UCSD-AML1 (cell line): ENCODE data around the gene IKZF4.

Experiments
- DNase-seq: peaks from one replicate; lab custom pipeline; 2025; ENCODE audit not compliant: unreplicated experiment; lab: John Stamatoyannopoulos, UW

Gene IKZF4

DNA sequence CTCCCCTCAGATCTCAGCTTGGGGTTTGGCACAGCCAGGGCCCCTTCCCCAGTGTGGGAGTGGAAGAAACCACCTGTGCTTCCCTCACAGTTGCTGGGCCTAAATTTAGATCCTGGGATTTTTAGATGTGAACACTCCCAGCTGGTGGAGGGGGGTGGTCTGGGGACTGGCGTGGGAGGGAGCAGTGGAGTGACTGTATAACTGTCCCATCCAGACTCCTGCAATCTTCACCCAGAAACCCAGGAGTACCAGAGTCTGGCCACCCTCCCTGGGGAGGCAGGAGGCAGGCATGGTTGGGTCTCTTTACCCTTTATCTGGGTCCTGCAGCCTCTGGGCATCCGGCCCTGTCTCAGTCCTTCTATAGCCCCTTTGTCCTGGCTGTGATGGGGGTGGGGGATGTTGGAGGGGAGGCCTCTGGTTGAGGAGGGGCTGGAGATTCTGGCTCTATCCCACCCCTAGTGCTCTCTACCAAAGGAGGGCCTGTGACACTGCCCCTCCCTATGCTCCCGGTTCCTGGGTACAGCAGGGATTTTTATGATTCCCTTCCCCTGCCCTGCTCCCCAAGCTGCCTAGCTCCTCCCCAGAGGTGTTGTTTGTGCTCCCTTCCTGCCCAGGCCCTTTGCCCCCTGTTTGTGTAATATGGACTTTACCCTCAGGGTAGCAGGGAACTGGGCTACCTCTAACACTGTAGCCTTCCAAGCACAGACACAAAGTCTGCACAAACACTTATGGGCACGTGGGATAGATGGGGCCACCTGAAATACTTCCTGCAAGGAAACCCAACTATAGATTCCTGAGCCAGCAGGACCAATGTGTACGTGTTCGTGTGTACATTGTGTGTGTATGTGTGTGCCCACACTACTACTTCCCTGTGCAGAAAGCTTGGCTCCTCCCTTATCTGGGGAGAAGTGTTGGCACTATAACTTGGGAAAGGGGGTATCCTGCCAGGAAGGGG, 60.8 kb downstream of the IKZF4 start:
- DNase-seq: no peak

DNA sequence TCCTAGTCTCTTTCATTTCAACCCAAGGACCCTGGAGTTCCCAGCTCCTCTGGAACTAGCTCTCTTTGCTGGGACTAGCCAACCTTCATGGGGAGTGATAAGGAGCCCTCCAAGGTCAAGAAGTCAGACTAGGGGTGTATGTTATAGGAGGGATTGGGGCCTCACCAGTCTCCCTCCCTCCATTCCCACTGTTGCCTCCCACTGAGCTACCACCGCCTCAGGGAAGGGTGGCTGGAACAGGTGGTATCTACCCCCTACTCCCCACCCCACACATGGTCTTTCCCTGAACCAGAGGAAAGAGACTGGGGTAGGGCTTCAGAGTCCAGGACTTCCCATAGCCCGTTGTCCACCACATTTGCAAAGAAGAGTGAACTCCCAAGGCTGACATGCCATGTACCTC, 61.5 kb downstream of the IKZF4 start:
- DNase-seq: no peak

DNA sequence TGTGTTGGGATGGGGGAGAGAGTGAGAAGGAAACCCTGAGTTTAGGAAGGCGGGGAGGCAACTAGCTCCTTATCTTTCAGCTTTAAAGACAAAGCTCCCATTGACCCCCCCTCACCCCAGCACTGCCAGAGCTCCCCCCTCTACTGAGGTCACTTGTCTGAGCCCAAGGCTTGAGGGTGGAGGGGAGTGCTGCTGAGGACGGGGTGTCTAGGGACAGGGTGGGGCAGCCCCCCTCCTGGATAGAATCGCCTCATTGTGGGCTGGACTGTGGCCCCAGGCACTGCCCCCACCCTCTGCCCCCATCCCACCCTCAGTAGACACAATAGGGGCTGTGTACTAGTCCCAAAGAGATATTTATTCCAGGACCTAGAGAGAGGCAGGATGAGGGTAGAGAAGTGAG, 62.1 kb downstream of the IKZF4 start:
- no peak for DNase-seq

DNA sequence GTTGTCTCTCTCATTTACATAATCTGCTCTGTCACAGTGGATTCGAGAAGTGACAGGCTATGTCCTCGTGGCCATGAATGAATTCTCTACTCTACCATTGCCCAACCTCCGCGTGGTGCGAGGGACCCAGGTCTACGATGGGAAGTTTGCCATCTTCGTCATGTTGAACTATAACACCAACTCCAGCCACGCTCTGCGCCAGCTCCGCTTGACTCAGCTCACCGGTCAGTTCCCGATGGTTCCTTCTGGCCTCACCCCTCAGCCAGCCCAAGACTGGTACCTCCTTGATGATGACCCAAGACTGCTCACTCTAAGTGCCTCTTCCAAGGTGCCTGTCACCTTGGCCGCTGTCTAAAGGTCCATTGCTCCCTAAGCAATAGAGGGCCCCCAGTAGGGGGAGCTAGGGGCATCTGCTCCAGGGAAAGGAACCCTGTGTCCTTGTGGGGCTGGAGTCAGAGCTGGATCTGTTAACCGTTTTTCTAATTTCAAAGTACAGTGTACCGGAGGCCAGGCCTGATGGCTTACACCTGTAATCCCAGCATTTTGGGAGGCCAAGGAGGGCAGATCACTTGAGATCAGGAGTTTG, 64.2 kb downstream of the IKZF4 start:
- peak; percentile 46 for DNase-seq

DNA sequence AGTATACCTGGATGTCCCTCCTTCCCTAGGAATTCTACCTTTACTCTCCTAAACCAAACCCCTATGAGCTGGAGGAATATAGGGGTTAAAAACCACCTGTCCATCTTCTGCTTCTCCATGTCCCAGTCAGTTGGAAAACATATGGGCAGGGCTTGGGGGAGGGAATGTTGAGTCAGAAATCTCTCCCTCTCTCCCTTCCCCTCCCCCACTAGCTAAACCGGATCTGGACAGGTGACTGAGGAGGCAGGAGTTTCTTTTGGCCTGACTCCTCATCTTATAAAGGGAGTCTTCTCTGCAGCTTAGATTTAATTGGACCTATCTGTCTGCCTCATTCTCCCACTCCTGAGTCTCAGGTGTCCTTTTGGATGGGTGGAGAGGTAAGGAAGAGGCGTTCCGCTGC, 65.3 kb downstream of the IKZF4 start:
- DNase-seq: no peak

DNA sequence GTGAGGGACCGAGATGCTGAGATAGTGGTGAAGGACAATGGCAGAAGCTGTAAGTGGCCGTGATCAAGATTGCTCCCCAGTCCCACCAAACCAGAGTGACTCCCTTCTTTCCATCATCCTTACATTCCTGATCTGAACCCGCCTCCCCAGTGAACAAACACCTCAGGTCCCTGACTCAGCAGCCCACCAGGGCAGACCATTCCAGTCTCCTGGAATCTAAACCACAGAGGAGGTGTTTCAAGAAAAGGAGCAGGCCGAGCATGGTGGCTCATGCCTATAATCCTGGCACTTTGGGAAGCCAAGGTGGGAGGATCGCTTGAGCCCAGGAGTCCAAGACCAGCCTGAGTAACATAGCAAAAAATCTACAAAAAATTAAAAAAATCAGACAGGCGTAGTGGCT, 65.8 kb downstream of the IKZF4 start:
- no peak for DNase-seq

DNA sequence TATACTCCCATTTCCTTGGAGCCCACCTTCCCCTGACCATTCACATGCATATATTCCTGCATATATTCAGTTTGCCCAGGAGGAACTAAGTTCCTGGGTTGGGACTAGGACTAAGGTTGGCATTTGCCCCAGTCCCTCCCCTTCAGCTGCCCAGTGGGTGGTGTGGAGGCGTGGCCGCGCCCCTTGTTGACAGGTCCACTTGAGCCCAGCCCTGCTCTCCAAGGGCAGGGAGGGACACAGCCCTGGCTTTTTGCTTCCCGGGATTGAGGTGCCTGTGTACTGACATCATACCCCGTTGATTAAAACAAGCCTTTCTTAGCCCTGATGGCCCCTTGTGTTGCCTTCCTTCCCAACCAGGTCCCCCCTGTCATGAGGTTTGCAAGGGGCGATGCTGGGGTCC, 66.4 kb downstream of the IKZF4 start:
- no peak for DNase-seq
